Measurements from ENCODE around the gene AK2. TPM values are rescaled to one million over a fixed set of nuclear protein-coding genes. Genes with fewer than 3 reads are reported as not detected.
"Not testable (repeated sequence)": the region's sequence is repeated elsewhere in the genome, so short reads cannot be mapped to it uniquely, and the experiment has no call there.

The AK2 gene
- total RNA-seq, 1 donor from 2014 or later = 159 TPM

DNA sequence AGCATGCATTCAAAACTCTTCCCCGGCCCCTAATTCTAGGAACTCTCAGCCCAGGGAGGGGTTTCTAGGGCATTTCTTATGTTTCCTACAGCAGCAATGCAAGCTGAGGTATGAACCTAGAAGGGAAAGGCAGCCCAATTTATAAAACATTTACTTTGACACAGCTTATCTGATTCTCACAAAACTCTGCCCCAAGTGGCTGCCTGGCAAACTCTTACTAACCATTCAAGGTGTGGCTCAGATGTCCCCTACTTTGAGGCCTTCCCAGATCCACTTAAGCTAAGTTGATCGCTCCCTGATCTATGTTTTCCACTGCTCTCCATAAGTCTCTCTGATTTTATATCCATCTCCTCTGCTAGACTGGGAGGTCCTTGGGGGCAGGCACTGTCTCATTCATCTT lies 35.4 kb downstream of the AK2 start:
- no peak for DNase-seq (ENCODE audit: low spot score)

DNA sequence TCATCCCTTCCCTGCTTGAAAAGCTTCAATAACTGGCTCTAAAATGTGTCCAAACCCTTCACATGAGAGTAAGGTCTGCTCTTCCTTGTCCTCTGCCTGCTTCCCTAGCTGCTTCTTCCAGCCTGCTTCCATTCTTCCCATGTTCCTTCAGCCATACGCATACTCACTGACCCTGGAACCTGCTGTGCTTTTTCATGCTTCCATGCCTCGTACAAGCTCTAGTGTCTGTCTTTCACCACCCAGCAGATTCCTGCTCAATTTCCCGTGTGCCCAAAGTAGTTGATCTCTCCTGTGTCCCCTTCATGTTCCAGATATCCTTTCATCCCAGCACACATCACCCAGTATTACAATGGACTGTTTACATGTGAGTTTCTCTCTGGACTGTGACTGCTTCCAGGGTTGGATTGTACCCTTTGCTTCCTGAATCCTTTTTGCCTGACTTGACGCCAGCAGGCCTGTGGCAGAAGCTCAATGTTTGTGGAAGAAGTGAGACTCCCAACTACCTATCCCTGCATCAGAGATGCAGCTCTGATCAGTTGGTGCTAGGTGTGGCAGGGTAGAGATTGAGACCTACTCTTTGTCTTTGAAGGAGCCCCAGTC lies 36.2 kb downstream of the AK2 start:
- DNase-seq (ENCODE audit: low spot score) = no peak

GRCh38 chr1:32998997-32999396 lies 37.7 kb downstream of the AK2 start:
- DNase-seq (ENCODE audit: low spot score) = no peak

DNA sequence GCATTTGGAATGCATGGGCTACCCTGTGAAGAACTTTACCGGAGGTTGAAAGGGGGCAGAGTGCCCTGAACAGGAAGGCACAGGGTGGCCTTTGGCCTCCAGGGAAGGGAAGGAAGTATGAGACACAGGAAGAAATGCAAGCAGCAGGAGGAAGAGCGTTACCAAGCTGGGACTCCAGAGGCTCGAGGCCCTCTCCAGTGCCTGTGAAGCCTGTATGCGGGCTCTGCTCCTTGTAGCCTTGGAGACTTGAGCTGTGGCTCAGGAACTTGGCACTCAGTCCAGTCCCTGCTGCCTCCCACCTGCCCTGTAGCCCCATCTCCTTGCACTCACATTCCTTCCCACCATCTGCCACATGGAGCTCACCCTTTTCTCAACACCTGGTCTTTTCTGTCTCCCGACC lies 38.6 kb downstream of the AK2 start:
- DNase-seq (ENCODE audit: low spot score) = no peak

DNA sequence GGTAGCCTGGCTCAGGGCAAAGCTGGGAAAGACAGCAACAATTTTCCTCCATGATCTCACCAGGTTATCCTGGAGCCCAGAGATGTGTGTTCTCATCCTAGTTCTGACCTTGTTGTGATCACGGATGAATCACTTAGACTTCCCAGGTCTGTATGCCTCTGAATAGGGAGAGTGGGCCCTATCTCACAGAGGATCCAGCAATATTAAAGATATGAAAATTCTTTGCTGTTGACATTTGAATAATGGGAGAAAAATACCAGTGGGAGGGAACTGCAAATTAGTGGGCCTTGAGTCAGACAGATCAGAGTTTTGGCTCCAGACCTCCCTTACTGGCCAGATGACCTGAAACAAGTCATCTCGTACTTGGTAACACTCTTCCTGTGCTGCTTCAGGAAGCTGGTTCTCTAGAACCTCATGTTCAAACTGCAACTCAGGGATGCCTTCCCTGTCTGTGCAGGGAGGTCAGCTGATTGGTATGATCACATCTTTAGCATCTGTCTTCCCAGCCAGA lies 39.2 kb downstream of the AK2 start:
- no peak for DNase-seq (ENCODE audit: low spot score)

DNA sequence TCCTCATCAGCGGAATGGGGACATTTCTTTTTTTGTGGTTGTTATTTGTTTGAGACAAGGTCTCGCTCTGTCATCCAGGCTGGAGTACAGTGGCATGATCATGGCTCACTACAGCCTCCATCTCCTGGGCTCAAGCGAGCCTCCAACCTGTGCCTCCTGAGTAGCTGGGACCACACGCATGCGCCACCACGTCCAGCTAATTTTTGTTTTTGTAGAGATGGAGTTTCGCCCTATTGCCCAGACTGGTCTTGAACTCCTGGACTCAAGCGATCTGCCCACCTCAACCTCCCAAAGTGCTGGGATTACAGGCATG lies 43.4 kb downstream of the AK2 start:
- DNase-seq (ENCODE audit: low spot score) = not testable (repeated sequence)

DNA sequence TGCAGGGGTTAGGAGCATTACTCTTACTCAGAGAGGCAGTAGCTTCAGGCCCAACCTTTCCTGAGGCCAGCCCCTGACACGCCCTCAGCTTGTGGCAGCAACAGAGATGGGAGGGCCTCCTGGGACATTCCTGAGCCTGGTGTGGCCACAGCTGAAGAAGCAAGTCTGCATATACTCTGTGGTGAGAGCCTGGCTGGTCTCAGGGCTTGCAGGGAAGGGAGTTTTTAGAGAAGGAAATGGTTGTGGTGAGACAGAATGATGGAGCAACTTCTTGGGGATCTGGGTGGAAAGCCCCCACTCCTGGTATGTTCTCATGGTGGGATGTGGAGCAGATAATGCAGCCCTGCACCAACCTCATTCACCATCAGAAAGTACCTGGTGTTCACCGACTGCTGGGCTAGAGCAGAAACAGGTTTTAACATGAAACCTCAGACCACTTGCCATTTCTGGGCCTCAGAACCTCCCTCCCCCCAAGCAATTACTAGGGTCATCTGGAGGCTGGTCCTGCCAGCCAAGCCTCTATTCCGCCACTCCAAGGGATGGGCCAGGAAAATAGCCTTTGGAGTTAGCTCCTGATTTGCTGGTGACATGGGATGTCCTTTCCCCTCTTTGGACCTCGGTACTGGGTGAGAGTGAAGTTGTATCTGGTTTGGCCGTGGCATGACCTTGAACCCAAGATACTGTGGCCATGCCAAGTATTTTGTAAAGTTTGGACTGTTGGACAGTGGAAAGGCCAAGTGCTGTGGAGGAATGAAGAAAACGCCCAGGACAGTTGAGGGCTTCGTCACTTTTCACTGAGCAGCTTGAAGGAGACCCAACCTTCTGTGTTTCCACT lies 44.0 kb downstream of the AK2 start:
- no peak for DNase-seq (ENCODE audit: low spot score)

- no peak for DNase-seq (ENCODE audit: low spot score)
Observed at GRCh38 chr1:32991819-32992488, 44.7 kb downstream of the AK2 start.

DNA sequence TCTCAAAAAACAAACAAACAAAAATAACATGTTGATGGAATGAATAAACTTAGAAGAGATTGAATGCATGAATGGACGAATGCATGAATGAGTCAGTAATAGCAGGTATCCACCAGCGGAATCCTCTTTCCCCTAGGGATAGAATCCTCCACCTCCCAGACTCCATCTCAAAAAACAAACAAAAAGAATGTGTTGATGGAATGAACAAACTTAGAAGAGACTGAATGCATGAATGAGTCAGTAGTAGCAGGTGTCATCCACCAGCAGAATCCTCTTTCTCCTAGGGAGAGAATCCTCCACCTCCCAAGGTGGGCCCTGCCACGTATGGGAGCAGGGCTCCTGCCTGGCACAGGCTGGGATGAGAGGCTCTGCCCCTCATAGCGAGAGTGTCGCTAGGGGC lies 45.3 kb downstream of the AK2 start:
- no peak for DNase-seq (ENCODE audit: low spot score)

DNA sequence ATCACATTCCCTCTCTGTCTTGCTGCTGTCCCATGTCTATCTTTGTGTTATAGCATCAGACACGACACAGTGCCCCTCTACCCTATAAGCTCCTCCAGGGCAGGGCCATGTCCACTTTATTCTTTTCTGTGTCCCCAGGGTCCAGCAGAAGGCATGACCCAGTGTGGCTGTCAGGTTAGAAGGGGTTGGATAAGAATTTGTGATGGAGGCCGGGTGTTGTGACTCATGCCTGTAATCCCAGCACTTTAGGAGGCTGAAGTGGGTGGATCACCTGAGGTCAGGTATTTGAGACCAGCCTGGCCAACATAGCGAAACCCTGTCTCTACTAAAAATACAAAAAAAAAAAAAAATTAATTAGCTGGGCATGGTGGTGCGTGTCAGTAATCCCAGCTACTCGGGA lies 45.8 kb downstream of the AK2 start:
- no peak for DNase-seq (ENCODE audit: low spot score)

DNA sequence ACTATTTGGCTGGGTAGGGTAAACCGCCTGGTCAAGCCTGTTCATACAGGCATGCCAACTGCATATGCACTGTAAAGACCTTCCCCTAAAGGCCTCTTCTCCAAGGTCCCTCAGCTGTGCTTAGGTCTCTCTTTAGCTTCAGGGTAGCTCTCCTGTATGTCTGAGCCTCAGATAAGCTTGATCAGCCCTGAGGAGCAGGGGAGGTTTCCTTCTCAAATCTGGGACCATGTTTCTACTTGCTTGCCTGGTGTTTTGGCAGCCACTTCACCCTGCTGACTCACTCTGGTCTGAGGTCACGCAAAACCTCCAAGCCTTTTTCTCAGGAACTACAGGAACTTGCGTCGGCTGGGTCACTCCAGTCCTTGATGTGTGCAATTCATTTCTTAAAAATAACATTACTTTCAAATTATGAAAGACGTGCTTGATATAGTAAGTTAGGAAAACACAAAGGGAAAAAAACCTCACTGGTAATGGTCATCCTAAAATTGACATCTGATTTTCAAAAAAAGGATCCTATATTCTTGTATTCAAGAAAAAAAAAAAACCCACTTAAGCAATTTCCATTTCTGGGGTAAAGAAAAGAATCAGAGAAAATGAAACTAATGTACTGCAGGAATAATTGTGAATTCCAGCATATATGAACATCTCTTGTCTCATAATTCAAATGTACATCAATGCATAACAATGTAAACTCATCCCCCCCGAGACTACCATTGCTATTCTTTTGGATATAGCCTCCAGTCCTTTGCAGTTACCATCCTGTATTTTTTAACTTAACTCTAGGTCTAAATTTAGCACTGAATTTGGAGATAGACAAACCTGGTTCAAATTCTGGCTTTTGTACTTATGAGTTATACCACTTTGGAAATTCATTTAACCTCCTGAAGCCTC lies 47.3 kb downstream of the AK2 start:
- DNase-seq (ENCODE audit: low spot score) = no peak

- no peak for DNase-seq (ENCODE audit: low spot score)
Observed at GRCh38 chr1:32988665-32989064, 48.0 kb downstream of the AK2 start.

DNA sequence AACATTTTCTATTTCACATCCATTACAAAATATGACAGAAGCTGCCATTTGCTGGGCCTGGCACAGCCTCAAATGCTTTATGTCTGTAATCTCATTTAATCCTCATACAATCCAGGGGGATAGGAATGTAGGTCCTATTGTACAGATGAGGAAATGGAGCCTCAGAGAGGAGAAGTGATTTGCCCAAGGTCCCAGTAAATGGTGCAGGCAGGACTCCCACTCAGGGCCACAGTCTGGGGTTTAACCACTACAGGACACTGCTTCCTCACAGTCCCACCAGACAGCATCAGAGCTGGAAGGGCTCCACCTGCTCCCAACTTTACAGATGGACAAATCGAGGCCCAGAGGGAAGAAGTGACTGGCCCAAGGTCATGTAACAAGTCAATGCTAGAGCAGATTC lies 51.5 kb downstream of the AK2 start:
- no peak for DNase-seq (ENCODE audit: low spot score)

DNA sequence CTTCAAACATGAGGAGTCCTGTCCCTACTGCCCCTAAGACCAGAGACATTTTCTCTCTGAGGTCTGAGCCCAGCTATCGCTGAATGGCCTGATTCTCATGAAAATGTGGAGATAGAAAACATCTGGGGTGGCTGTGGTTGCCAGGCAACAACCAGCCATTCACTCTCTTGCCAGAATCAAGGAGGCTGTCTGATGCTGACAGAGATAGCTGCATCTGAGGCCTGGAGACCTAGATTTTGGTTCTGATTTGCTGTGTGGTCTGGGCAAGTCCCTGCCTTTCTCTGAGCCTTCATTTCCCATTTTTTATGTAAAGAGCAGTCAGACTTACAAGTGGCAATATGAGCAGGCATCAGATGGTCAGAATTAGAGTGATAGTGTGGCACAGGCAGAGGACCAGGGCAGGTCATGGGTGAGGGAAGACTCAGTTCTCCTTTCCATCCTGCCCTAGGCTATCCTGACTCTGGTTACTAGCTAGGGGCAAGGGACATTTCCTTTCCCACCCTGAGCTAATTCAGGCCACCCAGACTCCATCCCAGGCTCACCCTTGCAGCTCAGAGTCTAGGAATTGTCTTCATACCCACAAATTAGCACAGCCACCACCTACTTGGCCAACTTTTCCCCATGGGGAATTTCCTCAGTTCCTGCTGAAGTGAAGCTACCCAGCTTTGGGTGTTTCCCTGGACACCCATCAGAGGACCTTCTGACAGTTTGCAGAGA lies 52.1 kb downstream of the AK2 start:
- DNase-seq (ENCODE audit: low spot score) = no peak

DNA sequence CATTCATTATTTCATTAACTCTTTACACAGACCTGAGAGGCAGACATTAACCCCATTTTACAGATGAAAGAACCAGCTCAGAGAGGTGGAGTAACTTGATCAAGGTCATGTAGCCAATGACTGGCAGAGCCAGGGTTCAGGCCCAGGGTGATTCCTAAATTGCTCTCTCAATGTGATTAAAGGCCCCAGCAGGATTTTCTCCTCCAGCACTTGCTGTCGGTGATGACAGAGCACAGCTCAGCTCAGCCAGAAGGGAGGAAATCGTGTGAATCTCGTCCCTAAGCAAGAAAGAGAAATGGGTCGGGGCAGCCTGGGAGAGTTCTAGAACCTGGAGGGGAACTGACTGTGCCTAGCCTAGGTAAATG lies 52.6 kb downstream of the AK2 start:
- no peak for DNase-seq (ENCODE audit: low spot score)

DNA sequence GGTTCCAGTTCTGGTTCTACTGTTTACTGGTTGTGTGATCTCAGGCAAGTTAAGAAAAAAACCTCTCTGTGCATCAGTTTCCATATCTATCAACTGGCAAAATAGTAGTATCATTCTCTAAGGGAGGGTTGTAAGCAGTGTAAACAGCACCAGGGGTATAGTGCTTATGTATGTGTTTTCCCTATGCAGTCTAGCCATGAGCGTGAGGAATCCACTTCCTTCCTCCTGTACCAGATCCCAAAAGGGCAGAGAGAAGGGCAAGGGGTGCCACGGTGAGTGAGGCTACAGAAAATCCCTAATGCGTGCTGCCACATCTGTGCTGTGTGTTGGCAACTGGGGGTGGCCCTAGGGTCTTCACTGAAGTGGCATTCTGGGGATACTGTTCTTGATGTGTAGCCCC lies 53.7 kb downstream of the AK2 start:
- no peak for DNase-seq (ENCODE audit: low spot score)

- DNase-seq (ENCODE audit: low spot score) = peak; percentile 88
Observed at GRCh38 chr1:32981003-32981901, 55.4 kb downstream of the AK2 start.

DNA sequence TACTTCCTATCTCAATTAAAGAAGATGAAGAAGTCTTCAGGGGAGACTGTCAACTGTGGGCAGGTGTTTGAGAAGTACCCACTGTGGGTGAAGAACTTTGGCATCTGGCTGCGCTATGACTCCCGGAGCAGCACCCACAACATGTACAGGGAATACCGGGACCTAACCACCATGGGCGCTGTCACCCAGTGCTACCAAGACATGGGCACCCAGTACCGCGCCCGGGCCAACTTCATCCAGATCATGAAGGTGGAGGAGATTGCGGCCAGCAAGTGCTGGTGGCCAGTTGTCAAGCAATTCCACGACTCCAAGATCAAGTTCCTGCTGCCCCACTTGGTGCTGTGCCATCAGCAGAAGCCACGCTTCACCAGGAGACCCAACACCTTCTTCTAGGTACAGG lies 56.6 kb downstream of the AK2 start:
- peak; percentile 85 for DNase-seq (ENCODE audit: low spot score)

- DNase-seq (ENCODE audit: low spot score) = no peak
Observed at GRCh38 chr1:32978854-32979253, 57.8 kb downstream of the AK2 start.
